HEK293 (cell line): ENCODE data around the gene SLC1A7.

Experiments used
- CTCF ChIA-PET: fragments of 350-600 bp; formaldehyde crosslinking; extraction: SDS; loops from one replicate; lab custom pipeline; 2021; ENCODE audit warnings: antibody characterized with exemption; lab: Yijun Ruan, JAX
- POLR2A ChIA-PET: fragments of 300-600 bp; formaldehyde crosslinking; extraction: SDS; loops from one replicate; lab custom pipeline; 2020; ENCODE audit warnings: antibody characterized with exemption, inconsistent platforms; lab: Yijun Ruan, JAX
- H3K27ac ChIP-seq: fragments of 200-500 bp; sonication (Bioruptor generic); 2 replicates; pipeline ENCODE4 v1.5.1; 2014; ENCODE audit warnings: low read depth, low read length, control low read depth, inconsistent platforms; ENCODE audit errors: extremely low read depth
- H3K36me3 ChIP-seq, 2 experiments: fragments of 200-500 bp in 1 of 2; sonication (Bioruptor generic) in 1 of 2; 1 replicate in 1 of 2; 2 replicates in 1 of 2; pipeline ENCODE4 v1.5.1; 2014 to 2017; ENCODE audit warnings: inconsistent platforms in 2 of 2, low read length in 2 of 2; ENCODE audit not compliant: control insufficient read depth in 2 of 2, insufficient read depth in 1 of 2
- H3K4me1 ChIP-seq: fragments of 200-500 bp; sonication (Bioruptor generic); 2 replicates; pipeline ENCODE4 v1.5.1; 2014; ENCODE audit warnings: mild to moderate bottlenecking, low read length, inconsistent platforms; ENCODE audit not compliant: control insufficient read depth, insufficient read depth
- H3K4me3 ChIP-seq: 2 replicates; pipeline ENCODE4 v1.5.1; 2011; ENCODE audit warnings: low read depth, mild to moderate bottlenecking, control low read depth, low read length, moderate library complexity
- H3K9me3 ChIP-seq: fragments of 200-500 bp; sonication (Bioruptor generic); 2 replicates; pipeline ENCODE4 v1.5.1; 2014; ENCODE audit warnings: low read depth, low read length, inconsistent platforms; ENCODE audit not compliant: control insufficient read depth, insufficient read depth
- OVOL3 ChIP-seq: fragments of 450-650 bp; formaldehyde crosslinking; IDR thresholded peaks from 2 replicates; pipeline ENCODE4 v1.5.1; 2016; ENCODE audit warnings: missing biosample characterization, missing genetic modification characterization
- ZBTB48 ChIP-seq: fragments of 450-650 bp; formaldehyde crosslinking; IDR thresholded peaks from 2 replicates; pipeline ENCODE4 v1.5.1; 2016; ENCODE audit warnings: missing biosample characterization, missing genetic modification characterization
- ZNF140 ChIP-seq: fragments of 450-650 bp; formaldehyde crosslinking; IDR thresholded peaks from 2 replicates; pipeline ENCODE4 v1.5.1; 2016; ENCODE audit warnings: missing biosample characterization, missing genetic modification characterization
- ZNF148 ChIP-seq: fragments of 450-650 bp; formaldehyde crosslinking; IDR thresholded peaks from 2 replicates; pipeline ENCODE4 v1.5.0; 2017; ENCODE audit warnings: missing biosample characterization, missing genetic modification characterization, borderline replicate concordance
- ZNF155 ChIP-seq: fragments of 450-650 bp; formaldehyde crosslinking; IDR thresholded peaks from 2 replicates; pipeline ENCODE4 v1.5.1; 2016; ENCODE audit warnings: missing biosample characterization, missing genetic modification characterization
- ZNF169 ChIP-seq: fragments of 450-650 bp; formaldehyde crosslinking; IDR thresholded peaks from 2 replicates; pipeline ENCODE4 v1.5.1; 2016; ENCODE audit warnings: missing biosample characterization, missing genetic modification characterization
- ZNF174 ChIP-seq: fragments of 450-650 bp; formaldehyde crosslinking; IDR thresholded peaks from 2 replicates; pipeline ENCODE4 v1.5.0; 2017; ENCODE audit warnings: missing biosample characterization, mild to moderate bottlenecking, missing genetic modification characterization
- ZNF350 ChIP-seq: fragments of 450-650 bp; formaldehyde crosslinking; IDR thresholded peaks from 2 replicates; pipeline ENCODE4 v1.5.0; 2017; ENCODE audit warnings: missing biosample characterization, mild to moderate bottlenecking, missing genetic modification characterization
- ZNF394 ChIP-seq: fragments of 450-650 bp; formaldehyde crosslinking; IDR thresholded peaks from 2 replicates; pipeline ENCODE4 v1.5.1; 2016; ENCODE audit warnings: missing biosample characterization, missing genetic modification characterization, mild to moderate bottlenecking, moderate library complexity, borderline replicate concordance
- ZNF404 ChIP-seq: fragments of 450-650 bp; formaldehyde crosslinking; IDR thresholded peaks from 2 replicates; pipeline ENCODE4 v1.5.1; 2017; ENCODE audit warnings: missing biosample characterization, missing genetic modification characterization
- ZNF561 ChIP-seq: fragments of 450-650 bp; IDR thresholded peaks from 2 replicates; pipeline ENCODE4 v1.5.1; 2018; ENCODE audit warnings: missing biosample characterization, missing genetic modification characterization, borderline replicate concordance
- ZNF600 ChIP-seq: fragments of 450-650 bp; formaldehyde crosslinking; IDR thresholded peaks from 2 replicates; pipeline ENCODE4 v1.5.1; 2016; ENCODE audit warnings: missing biosample characterization, missing genetic modification characterization
- ZNF610 ChIP-seq: fragments of 450-650 bp; formaldehyde crosslinking; IDR thresholded peaks from 2 replicates; pipeline ENCODE4 v1.5.1; 2016; ENCODE audit warnings: missing biosample characterization, missing genetic modification characterization, borderline replicate concordance
- ZNF776 ChIP-seq: fragments of 450-650 bp; formaldehyde crosslinking; IDR thresholded peaks from 2 replicates; pipeline ENCODE4 v1.5.0; 2017; ENCODE audit warnings: missing biosample characterization, missing genetic modification characterization, borderline replicate concordance
- ZNF791 ChIP-seq: fragments of 450-650 bp; formaldehyde crosslinking; IDR thresholded peaks from 2 replicates; pipeline ENCODE4 v1.5.1; 2016; ENCODE audit warnings: missing biosample characterization, missing genetic modification characterization
- ZSCAN30 ChIP-seq: fragments of 450-650 bp; IDR thresholded peaks from 2 replicates; pipeline ENCODE4 v1.5.1; 2018; ENCODE audit warnings: missing biosample characterization, mild to moderate bottlenecking, missing genetic modification characterization, moderate library complexity
- TF ChIP-seq, protein P1 (sequence below): fragments of 450-650 bp; formaldehyde crosslinking; IDR thresholded peaks from 2 replicates; pipeline ENCODE4 v1.5.1; 2016; ENCODE audit warnings: missing biosample characterization, missing genetic modification characterization
- TF ChIP-seq, protein P2 (sequence below): fragments of 450-650 bp; formaldehyde crosslinking; IDR thresholded peaks from 2 replicates; pipeline ENCODE4 v1.5.1; 2016; ENCODE audit warnings: missing biosample characterization, missing genetic modification characterization

The SLC1A7 gene

GRCh38 chr1:53153752-53154151 lies 11.3 kb upstream of the SLC1A7 start (continued):
- TF ChIP-seq ZNF404 (tag by site-specific recombination), result no peak

DNA sequence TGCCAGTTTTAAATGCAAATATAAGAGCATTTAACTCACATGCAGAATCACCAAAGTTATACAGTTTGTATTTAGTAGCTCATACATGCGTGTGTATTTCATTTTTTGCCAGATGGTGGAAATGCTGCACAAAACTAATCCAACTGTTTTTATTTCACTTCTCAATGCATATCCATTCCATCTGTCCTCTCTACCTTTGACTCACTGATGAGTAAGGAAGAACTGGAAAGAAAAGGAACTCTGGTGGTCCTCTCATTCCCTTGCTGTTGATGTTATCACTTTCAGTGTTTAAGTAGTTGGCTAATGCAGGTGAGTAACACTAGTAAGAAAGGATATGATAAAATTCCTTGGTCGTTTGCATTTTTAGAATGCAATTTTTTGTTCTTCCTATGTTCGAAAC lies 5.7 kb upstream of the SLC1A7 start:
- TF ChIP-seq, protein P1, sequence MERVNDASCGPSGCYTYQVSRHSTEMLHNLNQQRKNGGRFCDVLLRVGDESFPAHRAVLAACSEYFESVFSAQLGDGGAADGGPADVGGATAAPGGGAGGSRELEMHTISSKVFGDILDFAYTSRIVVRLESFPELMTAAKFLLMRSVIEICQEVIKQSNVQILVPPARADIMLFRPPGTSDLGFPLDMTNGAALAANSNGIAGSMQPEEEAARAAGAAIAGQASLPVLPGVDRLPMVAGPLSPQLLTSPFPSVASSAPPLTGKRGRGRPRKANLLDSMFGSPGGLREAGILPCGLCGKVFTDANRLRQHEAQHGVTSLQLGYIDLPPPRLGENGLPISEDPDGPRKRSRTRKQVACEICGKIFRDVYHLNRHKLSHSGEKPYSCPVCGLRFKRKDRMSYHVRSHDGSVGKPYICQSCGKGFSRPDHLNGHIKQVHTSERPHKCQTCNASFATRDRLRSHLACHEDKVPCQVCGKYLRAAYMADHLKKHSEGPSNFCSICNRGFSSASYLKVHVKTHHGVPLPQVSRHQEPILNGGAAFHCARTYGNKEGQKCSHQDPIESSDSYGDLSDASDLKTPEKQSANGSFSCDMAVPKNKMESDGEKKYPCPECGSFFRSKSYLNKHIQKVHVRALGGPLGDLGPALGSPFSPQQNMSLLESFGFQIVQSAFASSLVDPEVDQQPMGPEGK (tag by site-specific recombination), result no peak
- CTCF ChIA-PET, result interaction anchor here (0.8 to 1.2 kb wide), 2 partner anchors 34 to 258 kb away, joined by 3 read pairs; no protein-coding TSS in a partner anchor
- Histone ChIP-seq H3K27ac (no peak overlapping the region), H3K4me1 (no peaks in the 10 kb centered on the region), H3K36me3 (no peaks in the 10 kb centered on the region), H3K9me3 (no peaks in the 10 kb centered on the region), H3K4me3 (no peak overlapping the region)
- POLR2A ChIA-PET, result interaction anchor here (1.0 kb wide), 1 partner anchor 11 kb away, joined by 3 read pairs; no protein-coding TSS in a partner anchor

- no peaks in the 10 kb centered on the region for H3K4me1 ChIP-seq
- TF ChIP-seq ZNF600 (tag by site-specific recombination), result no peak
- TF ChIP-seq ZNF610 (tag by site-specific recombination), result no peak
- TF ChIP-seq ZSCAN30 (tag by site-specific recombination), result no peak
- TF ChIP-seq ZNF561 (tag by site-specific recombination), result no peak
- TF ChIP-seq ZBTB48 (tag by site-specific recombination), result no peak
- TF ChIP-seq ZNF791 (tag by site-specific recombination), result no peak
- TF ChIP-seq ZNF148 (tag by site-specific recombination), result no peak
- no peak for TF ChIP-seq ZNF174 (tag by site-specific recombination)
- TF ChIP-seq ZNF169, result no peak
- no peak for TF ChIP-seq ZNF350 (tag by site-specific recombination)
- TF ChIP-seq ZNF776 (tag by site-specific recombination), result no peak
- no peak for TF ChIP-seq ZNF140
- TF ChIP-seq ZNF394 (tag by site-specific recombination), result no peak
- TF ChIP-seq ZNF155 (tag by site-specific recombination), result no peak
- TF ChIP-seq, protein P2, sequence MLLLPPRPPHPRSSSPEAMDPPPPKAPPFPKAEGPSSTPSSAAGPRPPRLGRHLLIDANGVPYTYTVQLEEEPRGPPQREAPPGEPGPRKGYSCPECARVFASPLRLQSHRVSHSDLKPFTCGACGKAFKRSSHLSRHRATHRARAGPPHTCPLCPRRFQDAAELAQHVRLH, result no peak
- TF ChIP-seq OVOL3 (tag by site-specific recombination), result no peak
- H3K27ac ChIP-seq, result no peak overlapping the region
- CTCF ChIA-PET, result interaction anchor here (1.2 kb wide), 1 partner anchor 35 kb away, joined by 3 read pairs; no protein-coding TSS in a partner anchor
- H3K9me3 ChIP-seq, result no peaks in the 10 kb centered on the region
- no peaks in the 10 kb centered on the region for H3K36me3 ChIP-seq
- POLR2A ChIA-PET, result interaction anchor here (0.6 to 1.0 kb wide), 2 partner anchors 12 to 89 kb away, joined by 3 to 4 read pairs; no protein-coding TSS in a partner anchor
- no peak overlapping the region for H3K4me3 ChIP-seq
Observed at GRCh38 chr1:53147174-53147573, 4.7 kb upstream of the SLC1A7 start.
